IMR-90 (cell line): ENCODE data around the gene FBXO41. TPM values are rescaled to one million over a fixed set of nuclear protein-coding genes. Genes with fewer than 3 reads are reported as not detected.
A peak's percentile ranks its signal among the peaks of the same experiment; 100 is the strongest.

ENCODE experiments used
- ATAC-seq: fragments of 200-7000 bp; cut with Tn5 transposase; 2 replicates; pipeline ENCODE4 v1.9.1; 2020; ENCODE audit warnings: low read depth, mild to moderate bottlenecking, moderate library complexity
- BruUV-seq: library from RNA; stranded (reverse); fragments of 400-500 nt; replicated peaks from 2 replicates; lab custom pipeline; 2021; lab: Mats Ljungman, UMichigan
- CTCF ChIA-PET: fragments of 300-600 bp; formaldehyde crosslinking; extraction: SDS; loops from one replicate; lab custom pipeline; 2021; ENCODE audit warnings: antibody characterized with exemption; lab: Yijun Ruan, JAX
- POLR2A ChIA-PET: fragments of 300-600 bp; sonication (Branson Sonifier 250); formaldehyde crosslinking; loops from one replicate; lab custom pipeline; 2022; ENCODE audit warnings: antibody characterized with exemption; ENCODE audit not compliant: unreplicated experiment; lab: Charles Lee
- DNase-seq: peaks from one replicate; pipeline ENCODE4 v3.0.0; 2013
- H2AFZ ChIP-seq: replicated peaks from 2 replicates; pipeline ENCODE3; 2013; ENCODE audit warnings: low read length, mild to moderate bottlenecking; ENCODE audit not compliant: poor library complexity
- H2AK5ac ChIP-seq: 2 replicates; pipeline ENCODE4 v1.6.1; 2013; ENCODE audit warnings: low read depth, low read length, inconsistent platforms
- H2AK9ac ChIP-seq: replicated peaks from 2 replicates; pipeline ENCODE3; 2013; ENCODE audit warnings: mild to moderate bottlenecking, low read depth, low read length, moderate library complexity; ENCODE audit not compliant: poor library complexity
- H2BK120ac ChIP-seq: 2 replicates; pipeline ENCODE4 v1.6.1; 2013; ENCODE audit warnings: low read depth, low read length, inconsistent platforms
- H2BK15ac ChIP-seq: 3 replicates; pipeline ENCODE4 v1.6.1; 2013; ENCODE audit warnings: low read depth, low read length, inconsistent platforms
- H2BK20ac ChIP-seq: 2 replicates; pipeline ENCODE4 v1.6.1; 2013; ENCODE audit warnings: low read depth, mild to moderate bottlenecking, inconsistent platforms, low read length, moderate library complexity
- H2BK5ac ChIP-seq: 2 replicates; pipeline ENCODE4 v1.6.1; 2013; ENCODE audit warnings: mild to moderate bottlenecking, low read depth, low read length, inconsistent platforms; ENCODE audit not compliant: poor library complexity, severe bottlenecking
- H3K14ac ChIP-seq: replicated peaks from 2 replicates; pipeline ENCODE4 v1.6.1; 2013; ENCODE audit warnings: low read depth, low read length, inconsistent platforms
- H3K18ac ChIP-seq: 2 replicates; pipeline ENCODE4 v1.6.1; 2013; ENCODE audit warnings: low read depth, low read length, control low read depth
- H3K23ac ChIP-seq: 2 replicates; pipeline ENCODE4 v1.6.1; 2013; ENCODE audit warnings: low read depth, low read length, inconsistent platforms
- H3K27ac ChIP-seq: 2 replicates; pipeline ENCODE4 v1.5.1; 2013; ENCODE audit warnings: mild to moderate bottlenecking, control low read depth, low read length; ENCODE audit not compliant: insufficient read depth
- H3K27me3 ChIP-seq: 2 replicates; pipeline ENCODE4 v1.6.1; 2013; ENCODE audit warnings: low read length; ENCODE audit not compliant: control insufficient read depth, insufficient read depth
- H3K36me3 ChIP-seq: 2 replicates; pipeline ENCODE4 v1.6.1; 2013; ENCODE audit warnings: low read length, mixed read lengths; ENCODE audit not compliant: control insufficient read depth, insufficient read depth
- H3K4ac ChIP-seq: 2 replicates; pipeline ENCODE4 v1.6.1; 2013; ENCODE audit warnings: low read depth, low read length, inconsistent platforms
- H3K4me1 ChIP-seq: 2 replicates; pipeline ENCODE4 v1.6.1; 2013; ENCODE audit warnings: low read length, mixed read lengths; ENCODE audit not compliant: control insufficient read depth, insufficient read depth
- H3K4me2 ChIP-seq: 2 replicates; pipeline ENCODE4 v1.6.1; 2013; ENCODE audit warnings: low read depth, mild to moderate bottlenecking, control low read depth, low read length, moderate library complexity
- H3K4me3 ChIP-seq: 2 replicates; pipeline ENCODE4 v1.5.1; 2013; ENCODE audit warnings: low read depth, mild to moderate bottlenecking, control low read depth, low read length, moderate library complexity; ENCODE audit not compliant: insufficient read depth
- H3K56ac ChIP-seq: 2 replicates; pipeline ENCODE4 v1.6.1; 2013; ENCODE audit warnings: low read length, inconsistent platforms; ENCODE audit not compliant: insufficient read depth; ENCODE audit errors: extremely low read depth
- H3K79me1 ChIP-seq, 2 experiments: 2 replicates each; pipeline ENCODE4 v1.6.1; 2013; ENCODE audit warnings: low read length in 2 of 2, inconsistent platforms in 1 of 2, low read depth in 1 of 2
- H3K9ac ChIP-seq: 2 replicates; pipeline ENCODE4 v1.6.1; 2013; ENCODE audit warnings: low read depth, low read length, control low read depth
- H3K9me1 ChIP-seq: 2 replicates; pipeline ENCODE4 v1.6.1; 2013; ENCODE audit warnings: low read length, inconsistent platforms; ENCODE audit not compliant: insufficient read depth
- H3K9me3 ChIP-seq: 2 replicates; pipeline ENCODE4 v1.6.1; 2013; ENCODE audit warnings: low read length; ENCODE audit not compliant: control insufficient read depth, insufficient read depth
- H4K20me1 ChIP-seq: 2 replicates; pipeline ENCODE4 v1.6.1; 2013; ENCODE audit warnings: low read length, inconsistent platforms; ENCODE audit not compliant: insufficient read depth
- H4K5ac ChIP-seq: 2 replicates; pipeline ENCODE4 v1.6.1; 2013; ENCODE audit warnings: mild to moderate bottlenecking, low read depth, low read length, control low read depth
- H4K8ac ChIP-seq, 2 experiments: 2 replicates each; pipeline ENCODE4 v1.6.1; 2013; ENCODE audit warnings: low read depth in 2 of 2, low read length in 2 of 2, control low read depth in 1 of 2, inconsistent platforms in 1 of 2
- H4K91ac ChIP-seq: 2 replicates; pipeline ENCODE4 v1.6.1; 2013; ENCODE audit warnings: low read depth, low read length, inconsistent platforms; ENCODE audit not compliant: insufficient read depth
- CTCF ChIP-seq: conservative IDR thresholded peaks from 2 replicates; pipeline ENCODE4 v1.5.1; 2012; ENCODE audit warnings: mild to moderate bottlenecking, low read depth, low read length, improper control_type of control experiment
- MXI1 ChIP-seq: IDR thresholded peaks from 2 replicates; pipeline ENCODE4 v1.6.1; 2012; ENCODE audit warnings: low read depth, mild to moderate bottlenecking, low read length, moderate library complexity, borderline replicate concordance
- RAD21 ChIP-seq: IDR thresholded peaks from 2 replicates; pipeline ENCODE4 v1.6.1; 2012; ENCODE audit warnings: low read length, improper control_type of control experiment
- WGBS, 2 experiments: methylation state at CpG; one replicate each; pipeline versions ENCODE4 v1.1.5 to v1.1.7; 2013; ENCODE audit warnings: missing lambda C conversion rate in 2 of 2; ENCODE audit not compliant: insufficient read length in 1 of 2; ENCODE audit errors: extremely low coverage in 2 of 2; 5-methylcytosine and 5-hydroxymethylcytosine counted together
- dilution Hi-C: fragments of 300-500 bp; cut with HindIII; formaldehyde crosslinking; loops from one replicate; pipeline ENCODE4 v1.14.3; 2018; ENCODE audit warnings: low sequenced_read_pairs; ENCODE audit not compliant: unreplicated experiment
- in situ Hi-C: fragments of 300-500 bp; cut with MboI; formaldehyde crosslinking; loops from 3 replicates; pipeline ENCODE4 v1.14.3; 2019; ENCODE audit warnings: low sequenced_read_pairs, inconsistent platforms, mixed read lengths
- intact Hi-C: fragments of 100-400 bp; cut with micrococcal nuclease; formaldehyde crosslinking; loops from 2 replicates; pipeline ENCODE4 v1.10.0; 2022
- polyA plus RNA-seq, 3 experiments: library from polyadenylated mRNA; depleted of rRNA; stranded (reverse); fragments of >200 nt; gene quantifications; 2 replicates each; pipeline ENCODE4 v1.2.3, GENCODE V29; 2012; ENCODE audit warnings: low replicate concordance in 1 of 3
- total RNA-seq: library from RNA; depleted of rRNA; stranded (reverse); fragments of >200 nt; gene quantifications from 2 replicates; pipeline ENCODE4 v1.2.3, GENCODE V29; 2012

FBXO41 gene
- total and polyA plus RNA-seq, 2 of the 4 experiments (the other 2 are of a cell fraction), result 0.54 to 3.7 TPM

GRCh38 chr2:73255007-73255644 is 29.2 kb downstream of the FBXO41 start:
- WGBS, 2 experiments, result 60% methylated on average over 1 of the region's 4 CpGs; no CpG with 5 or more reads in 1 of the 2 experiments
- intact Hi-C loops (no loop called here), dilution Hi-C loops (no loop called here), in situ Hi-C loops (no loop called here)
- Histone ChIP-seq H3K4me1 (no peaks in the 10 kb centered on the region), H3K56ac (no peak overlapping the region), H2BK120ac (no peak overlapping the region), H2AFZ (no peak overlapping the region), H3K27ac (no peak overlapping the region), H3K9me3 (no peaks in the 10 kb centered on the region), H3K27me3 (no peaks in the 10 kb centered on the region), H2BK5ac (no peak overlapping the region), H2BK20ac (no peak overlapping the region), H4K20me1 (peaks cover 8% of the 10 kb centered on the region), H2AK5ac (no peak overlapping the region), H4K8ac (no peak overlapping the region), H3K9ac (no peak overlapping the region), H3K23ac (no peak overlapping the region), H3K9me1 (peaks cover 11% of the 10 kb centered on the region; the same call in 1 of the 2 replicates), H3K4me2 (no peak overlapping the region), H2BK15ac (no peak overlapping the region), H3K14ac (no peak overlapping the region), H3K4ac (no peak overlapping the region), H2AK9ac (no peak overlapping the region), H3K79me1 (peaks cover 0 to 3% of the 10 kb centered on the region in 2 experiments; a peak in 2 of 4 replicates), H3K18ac (no peak overlapping the region), H3K36me3 (peaks cover 47% of the 10 kb centered on the region), H4K5ac (no peak overlapping the region), H4K91ac (no peak overlapping the region), H3K4me3 (no peak overlapping the region)
- ATAC-seq (0 out of 2 replicates have a peak, but pooled peaks have one; percentile 16), DNase-seq (no peak)
- BruUV-seq, result TSS peak; percentile 51
- ChIA-PET POLR2A (no interaction called here), CTCF (no interaction called here)
- TF ChIP-seq CTCF (no peak), MXI1 (no peak), RAD21 (no peak)
